ENCODE measurements around the gene ULK2.

GRCh38 chr17:19781488-19782458, 86.0 kb downstream of the ULK2 start:
- TF ChIP-seq CTCF (IDR thresholded peaks at IDR 0.05; ENCODE audit: low read depth, low read length) (no peak), EZH2phosphoT487 (IDR thresholded peaks at IDR 0.05; ENCODE audit: low read depth) (no peak)

Measured in OCI-LY3 (cell line).